BJ (cell line): ENCODE data around the gene RNF151. TPM values are rescaled to one million over a fixed set of nuclear protein-coding genes. Genes with fewer than 3 reads are reported as not detected.

Experiments
- CTCF ChIA-PET: fragments of 350-600 bp; formaldehyde crosslinking; extraction: SDS; loops from one replicate; lab custom pipeline; 2021; ENCODE audit warnings: antibody characterized with exemption, inconsistent platforms; lab: Yijun Ruan, JAX
- POLR2A ChIA-PET: fragments of 300-600 bp; sonication (Branson Sonifier 250); formaldehyde crosslinking; extraction: SDS; loops from one replicate; lab custom pipeline; 2021; ENCODE audit warnings: antibody characterized with exemption; lab: Charles Lee
- DNase-seq: peaks from one replicate; pipeline ENCODE4 v3.0.0-alpha.2; 2011; ENCODE audit warnings: low read depth
- H3K27me3 ChIP-seq: 2 replicates; pipeline ENCODE4 v1.6.0; 2011; ENCODE audit warnings: low read length; ENCODE audit not compliant: control insufficient read depth, insufficient read depth
- H3K36me3 ChIP-seq: 2 replicates; pipeline ENCODE4 v1.5.1; 2011; ENCODE audit warnings: low read length; ENCODE audit not compliant: control insufficient read depth, insufficient read depth
- H3K4me3 ChIP-seq: 2 replicates; pipeline ENCODE4 v1.5.1; 2011; ENCODE audit warnings: low read depth, mild to moderate bottlenecking, control low read depth, low read length
- polyA plus RNA-seq: library from polyadenylated mRNA; depleted of rRNA; stranded (reverse); fragments of >200 nt; gene quantifications from 2 replicates; pipeline ENCODE4 v1.2.3, GENCODE V29; 2011
- TF ChIP-seq, protein P1 (sequence below): IDR thresholded peaks from 2 replicates; pipeline ENCODE4 v1.5.1; 2011; ENCODE audit warnings: low read depth, mild to moderate bottlenecking, control low read depth, inconsistent platforms, low read length, moderate library complexity; ENCODE audit not compliant: insufficient read depth

RNF151 gene
- polyA plus RNA-seq, 1 experiment, result not detected

DNA sequence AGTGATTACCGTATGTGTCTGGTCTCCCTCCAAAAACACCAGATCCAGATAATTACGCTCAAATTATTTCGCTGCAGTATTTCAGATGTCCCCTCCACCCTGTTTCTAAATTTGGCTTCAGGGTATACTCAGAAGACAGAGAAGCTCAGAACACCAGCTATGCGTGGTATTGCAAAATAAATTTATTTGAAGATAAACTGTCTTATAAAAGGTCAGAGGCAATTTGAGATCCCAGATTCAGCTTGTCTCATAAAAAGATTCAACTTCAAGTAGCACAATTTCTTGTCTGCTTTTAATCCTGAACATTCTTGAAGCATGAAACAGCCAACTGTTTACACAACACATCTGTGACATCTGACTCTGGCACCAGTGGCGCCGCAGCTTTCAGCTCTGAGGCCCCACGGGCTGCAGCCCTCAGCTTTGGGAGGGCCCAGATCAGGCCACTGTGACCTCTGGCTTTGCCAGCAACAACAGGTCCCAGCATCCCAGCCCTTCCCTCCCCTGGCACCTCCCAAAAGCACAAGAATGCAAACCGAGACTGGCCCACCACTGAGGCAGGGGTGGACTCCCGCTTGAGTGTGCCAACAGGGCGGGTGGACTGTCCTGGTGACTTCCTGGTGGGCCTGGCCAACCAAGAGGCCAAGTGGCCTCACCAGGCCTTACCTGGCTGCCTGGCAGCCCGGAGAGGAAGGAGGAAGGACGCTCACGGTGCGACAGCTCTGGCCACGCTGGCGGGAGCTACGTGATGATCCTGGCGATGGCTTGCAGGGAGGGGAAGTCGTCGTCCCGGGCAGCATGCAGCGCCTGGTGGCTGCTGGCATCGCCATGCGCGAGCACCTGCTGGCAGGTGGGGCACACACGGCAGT is 31.1 kb downstream of the RNF151 start:
- ChIA-PET POLR2A (no interaction called here), CTCF (interaction anchor here (0.6 to 1.5 kb wide), 4 partner anchors 15 to 143 kb away, joined by 3 to 5 read pairs (median 4); no protein-coding TSS in a partner anchor)
- Histone ChIP-seq H3K4me3 (no peak overlapping the region), H3K27me3 (no peaks in the 10 kb centered on the region), H3K36me3 (peaks cover 42% of the 10 kb centered on the region)
- TF ChIP-seq, protein P1, sequence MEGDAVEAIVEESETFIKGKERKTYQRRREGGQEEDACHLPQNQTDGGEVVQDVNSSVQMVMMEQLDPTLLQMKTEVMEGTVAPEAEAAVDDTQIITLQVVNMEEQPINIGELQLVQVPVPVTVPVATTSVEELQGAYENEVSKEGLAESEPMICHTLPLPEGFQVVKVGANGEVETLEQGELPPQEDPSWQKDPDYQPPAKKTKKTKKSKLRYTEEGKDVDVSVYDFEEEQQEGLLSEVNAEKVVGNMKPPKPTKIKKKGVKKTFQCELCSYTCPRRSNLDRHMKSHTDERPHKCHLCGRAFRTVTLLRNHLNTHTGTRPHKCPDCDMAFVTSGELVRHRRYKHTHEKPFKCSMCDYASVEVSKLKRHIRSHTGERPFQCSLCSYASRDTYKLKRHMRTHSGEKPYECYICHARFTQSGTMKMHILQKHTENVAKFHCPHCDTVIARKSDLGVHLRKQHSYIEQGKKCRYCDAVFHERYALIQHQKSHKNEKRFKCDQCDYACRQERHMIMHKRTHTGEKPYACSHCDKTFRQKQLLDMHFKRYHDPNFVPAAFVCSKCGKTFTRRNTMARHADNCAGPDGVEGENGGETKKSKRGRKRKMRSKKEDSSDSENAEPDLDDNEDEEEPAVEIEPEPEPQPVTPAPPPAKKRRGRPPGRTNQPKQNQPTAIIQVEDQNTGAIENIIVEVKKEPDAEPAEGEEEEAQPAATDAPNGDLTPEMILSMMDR, result no peak
- DNase-seq, result peak; percentile 60

DNA sequence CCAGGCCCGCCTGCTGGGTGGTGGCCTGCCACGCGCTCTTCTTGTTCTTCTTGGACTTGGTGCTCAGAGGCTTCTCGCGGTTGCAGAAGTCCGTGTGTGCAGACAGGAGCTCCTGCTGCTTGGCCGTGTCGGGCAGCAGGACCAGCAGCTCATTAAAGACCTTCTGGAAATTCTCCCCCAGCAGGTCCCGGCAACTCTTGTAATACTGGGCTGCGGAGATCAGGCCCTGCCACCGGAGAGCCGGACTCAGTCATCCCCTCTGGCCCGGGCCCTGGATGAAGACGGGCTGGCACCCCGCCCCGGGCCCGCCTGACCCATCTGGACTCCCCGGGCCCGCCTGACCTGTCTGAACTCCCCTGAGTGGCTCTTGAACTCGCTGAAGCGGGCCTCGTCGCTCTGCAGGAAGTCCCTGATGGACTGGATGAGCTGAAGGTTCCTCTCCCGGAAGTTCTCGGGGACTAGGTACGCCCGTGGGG is 31.7 kb downstream of the RNF151 start:
- ChIA-PET CTCF (interaction anchor here (1.2 kb wide), 1 partner anchor 15 kb away, joined by 5 read pairs; no protein-coding TSS in a partner anchor), POLR2A (no interaction called here)
- Histone ChIP-seq H3K4me3 (no peak overlapping the region), H3K36me3 (peaks cover 48% of the 10 kb centered on the region), H3K27me3 (no peaks in the 10 kb centered on the region)
- TF ChIP-seq, protein P1, result no peak
- DNase-seq, result no peak

DNA sequence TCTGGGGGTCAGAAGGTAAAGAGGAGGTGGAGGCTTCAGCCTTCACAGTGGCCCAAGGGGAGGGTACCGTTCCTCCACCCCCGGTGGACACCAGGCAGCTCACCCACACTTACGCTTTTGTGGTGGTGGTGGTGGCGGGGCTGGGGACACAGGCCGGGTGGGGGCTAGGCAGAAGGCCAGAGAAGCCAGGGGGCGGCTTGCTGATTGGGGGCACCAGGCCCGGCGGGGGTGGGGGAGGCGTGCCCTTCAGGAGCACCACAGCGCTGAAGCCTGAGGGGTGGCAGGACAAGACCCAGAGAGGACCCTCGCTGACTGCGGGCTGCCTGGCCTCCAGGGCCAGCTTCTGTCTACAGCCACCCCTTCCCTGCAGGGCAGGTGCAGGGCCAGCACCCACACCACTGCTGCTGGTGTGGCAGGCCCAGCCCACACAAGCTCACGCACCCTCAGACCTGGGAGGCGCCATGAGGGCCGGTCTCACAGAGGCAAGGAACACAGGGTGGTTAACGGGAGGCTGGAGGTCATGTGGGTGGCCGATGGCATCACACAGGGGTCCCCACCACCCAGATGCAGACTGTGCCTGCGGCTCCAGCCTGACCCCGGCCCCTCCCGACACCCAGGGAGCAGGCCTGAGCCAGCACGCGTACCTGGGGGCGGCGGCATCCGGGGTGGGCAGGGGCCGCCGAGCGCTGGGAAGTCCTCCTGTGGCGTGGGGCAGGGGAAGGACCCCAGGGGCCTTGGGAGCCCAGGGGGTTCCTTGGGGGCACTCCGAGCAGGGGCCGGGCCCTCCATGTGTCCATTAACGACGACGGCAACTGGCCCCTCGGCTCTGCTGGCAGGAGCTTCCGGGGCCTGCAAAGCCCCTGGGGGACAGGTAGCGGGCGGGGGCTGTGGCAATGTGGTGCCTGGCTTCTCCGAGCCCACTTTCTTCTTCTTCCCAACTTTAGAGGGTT is 32.5 kb downstream of the RNF151 start:
- no peak for DNase-seq
- TF ChIP-seq, protein P1, result no peak
- ChIA-PET CTCF (interaction anchor here (1.2 kb wide), 1 partner anchor 14 kb away, joined by 5 read pairs; no protein-coding TSS in a partner anchor), POLR2A (no interaction called here)
- H3K36me3 ChIP-seq, result peaks cover 48% of the 10 kb centered on the region
- H3K4me3 ChIP-seq, result no peak overlapping the region
- H3K27me3 ChIP-seq, result no peaks in the 10 kb centered on the region

DNA sequence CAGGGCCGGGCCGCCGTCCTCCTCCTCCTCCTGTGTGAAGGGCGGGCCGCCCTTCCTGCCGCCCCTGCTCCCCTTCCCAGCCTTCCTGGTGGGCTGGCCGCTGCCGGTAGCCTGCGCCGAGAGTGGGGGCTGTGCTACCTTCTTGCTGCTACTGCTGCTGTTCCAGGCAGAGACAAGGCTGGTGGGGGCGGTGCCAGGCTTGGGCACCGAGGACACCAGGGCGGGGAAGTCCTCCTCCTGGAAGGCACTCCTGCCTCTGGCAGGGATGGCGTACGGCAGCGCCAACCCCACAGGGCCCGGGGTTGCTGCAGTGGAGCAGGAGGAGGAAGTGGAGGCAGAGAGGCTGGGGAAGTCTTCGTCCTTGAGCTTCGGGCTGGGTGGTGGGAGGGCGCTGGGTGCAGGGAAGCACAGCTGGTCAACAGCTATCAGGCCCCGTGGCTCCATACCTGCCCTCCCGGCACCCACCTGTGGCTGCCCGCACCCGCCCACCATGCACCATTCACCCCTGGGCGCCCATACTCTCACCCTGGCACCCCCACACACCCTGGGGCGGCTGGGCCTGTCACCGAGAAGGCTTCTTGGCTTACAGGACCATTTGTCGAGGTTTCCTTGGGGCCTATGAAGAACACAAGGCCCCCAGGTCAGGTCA is 33.3 kb downstream of the RNF151 start:
- Histone ChIP-seq H3K4me3 (no peak overlapping the region), H3K27me3 (no peaks in the 10 kb centered on the region), H3K36me3 (peaks cover 51% of the 10 kb centered on the region)
- no peak for DNase-seq
- POLR2A ChIA-PET, result no interaction called here
- TF ChIP-seq, protein P1, result no peak
- CTCF ChIA-PET, result no interaction called here
